Posterior cingulate gyrus (tissue), 11 donors: ENCODE data around the gene NANOGP8.
"Not testable (repeated sequence)": the region's sequence is repeated elsewhere in the genome, so short reads cannot be mapped to it uniquely, and the experiment has no call there.

Experiments
- DNase-seq, 10 donors: peaks; one replicate each; pipeline versions ENCODE4 v3.0.0 to v3.0.0-alpha.2; 2020 to 2021; ENCODE audit warnings: mixed read lengths in 3 of 10
- intact Hi-C: fragments of 100-400 bp; cut with DNase I; formaldehyde crosslinking; loops from one replicate; pipeline ENCODE4 v1.15.1; 2023

Gene NANOGP8, protein sequence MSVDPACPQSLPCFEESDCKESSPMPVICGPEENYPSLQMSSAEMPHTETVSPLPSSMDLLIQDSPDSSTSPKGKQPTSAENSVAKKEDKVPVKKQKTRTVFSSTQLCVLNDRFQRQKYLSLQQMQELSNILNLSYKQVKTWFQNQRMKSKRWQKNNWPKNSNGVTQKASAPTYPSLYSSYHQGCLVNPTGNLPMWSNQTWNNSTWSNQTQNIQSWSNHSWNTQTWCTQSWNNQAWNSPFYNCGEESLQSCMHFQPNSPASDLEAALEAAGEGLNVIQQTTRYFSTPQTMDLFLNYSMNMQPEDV

DNA sequence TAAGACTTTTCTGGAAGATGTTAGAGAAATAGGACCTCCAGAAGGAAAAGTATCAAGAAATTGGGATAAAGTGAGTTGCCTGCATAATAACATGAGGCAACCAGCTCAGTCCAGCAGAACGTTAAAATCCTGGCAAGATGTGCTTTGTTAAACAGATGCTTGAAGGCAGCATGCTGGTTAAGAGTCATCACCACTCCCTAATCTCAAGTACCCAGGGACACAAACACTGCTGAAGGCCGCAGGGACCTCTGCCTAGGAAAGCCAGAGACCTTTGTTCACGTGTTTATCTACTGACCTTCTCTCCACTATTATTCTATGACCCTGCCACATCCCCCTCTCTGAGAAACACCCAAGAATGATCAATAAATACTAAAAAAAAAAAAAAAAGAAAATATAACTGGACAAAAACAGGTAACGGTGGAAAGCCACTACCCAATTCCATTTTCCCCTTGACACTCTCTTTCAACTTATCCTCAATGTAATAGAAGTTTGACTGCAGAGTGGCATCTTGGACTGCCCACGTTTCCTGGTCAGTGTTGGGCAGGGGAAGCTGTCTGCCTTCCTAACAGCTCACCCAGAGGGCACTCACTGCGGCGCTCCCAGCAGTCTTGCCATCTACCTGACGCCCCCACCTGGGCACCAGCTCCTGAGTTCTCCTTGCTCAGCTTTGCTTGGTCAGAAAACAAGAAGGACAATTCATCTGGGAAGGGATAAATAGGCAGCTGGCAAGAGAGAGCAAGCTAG, at the start of gene NANOGP8:
Gene NANOGP8 (minus strand): TSS at position 120 of the 744 bp plus-strand sequence. CDS start 185 bp downstream, outside the sequence.
- intact Hi-C loops, DNase-seq: not testable (repeated sequence)

DNA sequence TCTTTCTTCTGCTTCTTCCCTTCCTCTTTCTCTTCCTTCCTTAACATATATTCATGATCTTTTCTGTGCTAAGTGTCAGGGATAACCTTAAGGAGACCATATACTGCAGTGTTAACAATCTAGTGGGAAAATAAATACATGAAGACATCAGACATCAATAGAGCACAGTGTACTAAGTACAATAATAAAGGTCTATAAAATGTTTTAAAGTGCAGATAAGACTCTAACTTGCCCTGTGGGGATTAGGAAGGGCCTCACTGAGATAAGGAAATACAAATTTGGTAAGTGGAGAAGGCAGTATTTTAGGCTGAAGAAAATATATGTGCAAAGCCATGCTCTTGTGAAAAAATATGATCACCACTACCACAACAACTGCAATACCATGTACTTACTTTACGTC, 49.2 kb upstream of the NANOGP8 start:
- DNase-seq: no peak
- intact Hi-C loops: no loop called here

DNA sequence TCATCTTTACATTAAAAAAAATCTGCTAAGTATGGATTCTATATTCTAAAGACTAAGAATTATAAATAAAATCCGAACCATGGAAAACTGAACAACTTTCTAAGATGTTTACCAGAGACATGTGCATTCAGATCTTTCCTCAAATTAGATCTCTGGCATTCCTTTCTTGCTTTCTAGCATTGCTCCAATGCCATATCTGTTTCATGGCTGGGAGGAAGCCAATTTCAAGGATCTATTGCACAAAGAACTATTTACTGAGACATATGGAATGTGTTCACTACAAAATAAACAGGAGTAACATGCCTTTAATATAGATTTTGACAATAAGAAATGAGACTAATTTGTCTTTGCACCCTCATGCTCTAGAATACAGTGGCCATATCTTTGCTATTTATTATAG, 45.1 kb upstream of the NANOGP8 start:
- DNase-seq: no peak
- intact Hi-C loops: no loop called here

DNA sequence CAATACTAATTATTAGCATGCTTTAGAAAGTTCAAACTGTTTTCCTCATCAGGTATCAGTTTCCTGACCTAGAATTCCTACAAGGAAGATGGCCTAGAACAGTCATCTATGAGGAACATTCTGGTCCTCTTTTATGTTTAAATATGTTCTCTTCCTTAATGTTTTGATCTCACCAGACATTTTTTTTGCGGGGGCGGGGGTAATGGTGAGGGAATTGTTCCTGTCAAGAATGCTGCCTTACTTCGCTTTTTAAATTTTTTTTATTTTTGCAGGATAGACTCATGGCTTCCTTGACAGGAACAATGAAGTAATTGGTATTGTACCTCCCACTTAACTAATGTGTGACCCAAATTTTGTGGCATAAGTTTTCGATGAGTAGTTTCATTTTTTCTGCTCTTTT, 44.3 kb upstream of the NANOGP8 start:
- no peak for DNase-seq
- intact Hi-C loops: no loop called here

DNA sequence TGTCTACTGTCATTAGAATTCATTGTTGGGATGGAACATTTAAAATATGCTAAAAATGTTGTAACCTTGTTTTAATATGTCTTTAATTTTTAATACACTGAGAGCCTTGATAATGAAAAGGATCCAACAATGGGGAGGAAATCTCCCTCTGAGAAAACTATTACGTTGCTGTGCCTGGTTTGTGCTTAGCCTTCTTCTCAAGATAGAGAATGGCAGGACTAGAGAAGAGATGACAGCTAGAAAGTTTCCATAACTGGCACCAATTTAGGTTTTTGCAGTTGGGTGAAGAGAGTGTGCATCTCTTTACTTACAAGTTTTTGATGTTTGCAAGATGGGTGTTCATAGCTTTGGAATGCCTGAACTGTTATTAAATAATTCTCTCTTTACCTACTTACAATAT, 42.6 kb upstream of the NANOGP8 start:
- intact Hi-C loops: no loop called here
- DNase-seq: no peak

DNA sequence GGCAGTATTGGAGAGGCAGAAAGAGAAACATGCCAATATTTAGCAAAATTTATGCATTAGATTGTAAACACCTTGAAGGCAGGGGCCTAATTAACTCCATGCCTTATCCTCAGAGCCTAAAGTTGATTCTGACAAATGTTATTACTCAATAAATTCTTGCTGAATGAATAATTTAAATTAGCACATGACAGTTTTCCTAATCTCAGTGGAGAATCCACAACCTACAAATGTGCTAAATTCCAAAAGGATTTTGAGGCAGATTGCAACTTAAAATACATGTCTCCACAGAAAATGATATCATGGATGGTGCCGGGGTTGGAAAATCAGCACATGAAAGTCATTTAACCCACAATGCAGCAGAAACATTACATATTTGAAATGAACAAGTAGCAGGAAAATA, 41.1 kb upstream of the NANOGP8 start:
- no peak for DNase-seq
- intact Hi-C loops: no loop called here

DNA sequence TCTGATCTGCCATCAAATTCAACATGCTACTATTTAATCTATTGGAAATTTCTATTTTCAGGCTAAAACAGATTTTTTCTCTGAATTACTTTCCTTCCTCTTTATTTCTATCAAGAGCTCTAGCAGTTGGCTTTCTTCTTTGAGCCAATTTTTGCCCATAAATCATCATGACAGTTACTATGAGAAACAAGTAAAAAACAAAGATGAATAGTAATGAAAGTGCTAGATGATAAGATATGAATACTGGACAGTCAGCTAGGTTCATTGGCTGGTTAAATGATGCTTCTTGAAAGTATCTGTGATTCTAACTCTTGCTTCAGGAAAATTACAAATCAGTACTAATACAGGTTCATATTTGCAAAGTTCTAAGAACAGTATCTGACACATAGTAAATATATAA, 38.6 kb upstream of the NANOGP8 start:
- intact Hi-C loops: no loop called here
- DNase-seq: no peak

DNA sequence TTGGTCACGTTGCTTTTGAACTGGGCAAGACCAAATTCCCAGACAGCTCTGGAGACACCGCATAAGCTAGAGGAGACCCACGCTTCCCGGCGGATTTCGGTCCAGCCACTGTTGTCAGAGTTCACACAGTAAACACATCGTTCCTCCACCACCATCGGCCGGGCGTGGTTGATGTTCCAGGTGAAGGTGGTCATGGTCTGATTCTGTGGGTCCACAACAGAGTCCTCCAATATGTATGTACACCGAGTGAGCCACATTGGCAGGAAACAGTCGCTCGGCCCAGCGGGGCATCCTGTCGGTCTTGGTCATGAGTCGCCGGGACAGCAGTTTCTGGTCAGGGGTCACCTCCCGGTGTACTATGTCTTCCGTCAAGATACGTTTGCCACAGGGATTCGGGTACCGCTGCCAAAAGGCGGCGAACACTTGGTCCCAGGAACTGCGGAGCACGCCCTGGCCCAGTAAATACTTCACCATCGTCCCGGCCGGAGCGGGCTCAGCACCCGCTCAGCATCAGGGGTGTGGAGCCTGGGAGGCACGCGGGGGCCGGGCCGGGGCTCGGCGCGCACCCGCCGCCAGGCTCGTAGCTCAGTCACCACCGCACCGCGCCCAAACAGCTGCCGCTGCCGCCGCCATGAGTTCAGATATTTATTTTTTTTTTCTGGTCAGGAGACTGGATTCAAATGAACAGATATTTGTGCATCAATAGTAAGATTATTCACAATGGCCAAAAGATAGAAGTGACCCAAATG, 36.7 kb upstream of the NANOGP8 start:
- intact Hi-C loops: no loop called here
- peak in 2 of 10 donors; percentile 72 to 81 for DNase-seq

DNA sequence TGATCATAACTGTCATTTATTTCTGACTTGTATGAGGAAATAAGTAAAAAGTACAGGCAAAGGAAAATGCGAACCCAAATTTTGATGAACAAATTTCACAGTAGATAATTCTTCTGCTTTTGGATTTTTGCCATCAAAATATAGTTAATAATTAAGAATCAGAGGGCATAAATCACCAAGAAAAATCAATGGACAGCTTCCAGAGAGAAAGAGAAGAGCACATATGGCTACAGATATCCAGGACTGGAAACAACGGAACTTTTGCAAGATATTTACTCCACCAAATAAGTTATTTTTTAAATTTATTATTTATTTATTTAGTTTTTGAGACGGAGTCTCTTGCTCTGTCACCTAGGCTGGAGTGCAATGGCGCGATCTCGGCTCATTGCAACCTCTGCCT, 35.1 kb upstream of the NANOGP8 start:
- DNase-seq: no peak
- intact Hi-C loops: no loop called here

DNA sequence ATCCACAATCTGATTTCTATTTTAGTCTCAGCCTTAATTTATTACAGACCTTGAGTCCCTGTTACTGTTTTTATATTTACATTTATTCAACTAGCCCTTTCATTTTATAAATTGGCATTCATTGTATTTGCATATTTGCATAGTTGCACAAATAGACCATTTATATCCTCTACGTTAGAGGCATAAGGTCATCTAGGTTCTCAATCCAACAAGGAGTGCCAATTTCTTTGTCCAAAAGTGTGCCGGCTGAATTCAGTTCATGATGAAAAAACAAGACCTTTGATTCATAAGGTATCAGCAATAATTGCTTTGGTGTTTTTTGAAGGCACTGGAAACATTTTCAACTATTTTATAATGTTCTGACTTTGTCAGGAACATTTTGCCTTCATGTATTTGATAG, 33.9 kb upstream of the NANOGP8 start:
- DNase-seq: no peak
- intact Hi-C loops: no loop called here

DNA sequence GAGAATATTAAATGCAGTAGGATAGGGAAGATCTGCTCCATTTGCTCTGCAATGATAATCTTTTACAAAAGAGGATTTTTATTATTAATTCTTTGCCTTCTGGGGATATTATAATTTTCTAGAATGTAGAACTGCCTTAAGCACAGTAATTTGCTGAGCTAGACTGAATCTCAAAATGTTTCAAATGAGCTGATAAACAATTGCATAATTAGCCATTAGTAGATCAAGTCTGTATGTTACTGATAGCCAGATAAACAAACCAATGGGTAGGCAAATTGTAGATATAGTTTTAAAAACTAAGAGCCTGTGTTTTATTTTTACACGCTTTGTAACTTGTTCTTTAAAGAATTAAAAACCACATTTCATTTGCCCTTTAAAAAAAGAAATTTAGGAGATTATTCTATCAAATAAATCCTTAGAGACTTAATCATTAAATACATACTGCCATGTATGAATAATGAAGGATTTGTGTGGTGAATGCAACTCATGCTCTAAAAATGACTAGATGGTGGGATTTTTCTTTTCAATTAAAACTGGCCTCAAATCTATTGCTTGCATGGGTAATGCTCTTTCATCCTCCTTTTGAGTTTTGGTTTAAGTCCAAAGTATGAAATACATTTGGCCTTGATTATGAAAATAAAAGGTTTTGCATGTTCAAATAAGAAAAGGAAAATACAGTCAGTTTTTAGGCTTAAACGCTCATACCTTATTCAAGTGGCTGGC, 32.6 kb upstream of the NANOGP8 start:
- DNase-seq: no peak
- intact Hi-C loops: no loop called here

DNA sequence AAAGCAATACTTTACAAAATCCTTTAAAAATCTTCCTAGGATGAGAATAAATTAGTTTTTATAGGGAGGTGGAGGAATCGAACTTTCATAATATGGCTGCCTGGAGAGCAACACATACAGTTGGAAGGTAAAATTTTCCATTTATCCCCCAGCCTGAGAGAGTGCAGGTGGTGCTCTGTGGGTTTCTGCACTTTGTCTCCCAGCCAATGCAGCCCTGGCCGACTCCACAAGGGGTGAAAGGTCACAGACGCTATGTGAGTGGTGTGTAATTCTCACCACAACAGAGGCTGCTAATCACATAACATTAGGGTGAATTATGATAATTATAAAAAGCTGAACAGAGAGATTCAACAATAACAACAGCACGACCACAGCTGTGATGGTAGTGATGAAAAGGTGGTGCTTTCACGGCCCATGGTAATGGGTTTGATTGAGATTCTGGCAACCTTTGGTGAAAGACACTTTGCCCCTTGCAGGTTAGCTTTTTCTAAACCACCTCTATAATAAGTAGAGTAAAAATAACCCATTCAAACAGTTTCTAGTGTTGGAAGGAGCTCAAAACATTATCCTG, 30.1 kb upstream of the NANOGP8 start:
- intact Hi-C loops: no loop called here
- no peak for DNase-seq

DNA sequence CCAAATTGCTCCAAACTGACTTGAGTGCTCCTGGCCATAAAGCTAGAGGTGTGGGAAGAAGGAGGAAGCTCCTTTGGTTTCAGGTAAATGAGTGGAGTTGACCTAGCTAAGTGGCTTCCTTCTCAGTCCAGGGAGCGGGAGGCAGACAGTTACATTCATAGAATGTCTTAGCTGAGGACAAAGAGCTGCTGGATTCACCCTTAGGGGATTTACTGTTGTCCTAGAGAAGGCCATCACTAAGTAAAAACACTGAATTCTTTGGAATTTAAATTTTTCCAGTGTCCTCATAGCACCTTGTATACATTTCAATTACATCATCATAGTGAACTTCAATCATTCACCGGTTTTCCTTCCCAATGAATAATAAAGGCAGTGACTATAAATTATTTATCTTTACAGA, 27.3 kb upstream of the NANOGP8 start:
- intact Hi-C loops: no loop called here
- DNase-seq: no peak

DNA sequence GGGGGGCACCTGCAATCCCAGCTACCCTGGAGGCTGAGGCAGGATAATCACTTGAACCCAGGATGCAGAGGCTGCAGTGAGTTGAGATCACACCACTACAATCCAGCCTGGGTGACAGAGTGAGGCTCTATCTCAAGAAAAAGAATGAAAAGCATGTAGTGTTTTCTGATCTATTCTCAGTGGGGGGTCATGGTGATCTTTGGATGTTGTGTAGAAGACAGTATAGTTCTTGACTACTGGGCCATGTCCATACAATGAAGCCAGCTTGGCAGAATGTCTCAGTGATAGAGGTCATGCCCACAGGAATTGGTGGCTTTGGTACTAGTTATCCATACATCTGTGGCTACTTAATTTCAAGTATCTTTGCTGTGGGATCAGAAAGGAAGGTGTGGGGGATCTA, 26.8 kb upstream of the NANOGP8 start:
- DNase-seq: no peak
- intact Hi-C loops: no loop called here

DNA sequence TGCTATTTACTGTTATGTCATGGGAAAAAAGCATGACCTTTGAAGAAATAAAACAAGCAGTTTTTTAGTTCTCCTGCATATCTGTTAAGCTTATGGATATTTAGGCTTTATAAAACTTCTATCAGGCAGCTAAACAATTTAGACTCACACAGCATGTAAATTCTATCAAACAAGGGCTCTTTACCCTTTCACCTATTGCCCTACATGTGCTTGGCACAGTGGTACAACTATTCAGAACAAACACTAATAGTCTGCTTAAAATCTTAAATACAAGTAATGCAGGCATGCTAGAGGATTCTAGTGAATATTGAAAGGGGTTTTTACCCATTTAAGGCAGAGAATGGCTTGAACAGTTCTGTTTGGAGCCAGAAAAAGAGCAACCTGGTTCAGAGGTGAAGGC, 23.4 kb upstream of the NANOGP8 start:
- intact Hi-C loops: no loop called here
- DNase-seq: no peak

DNA sequence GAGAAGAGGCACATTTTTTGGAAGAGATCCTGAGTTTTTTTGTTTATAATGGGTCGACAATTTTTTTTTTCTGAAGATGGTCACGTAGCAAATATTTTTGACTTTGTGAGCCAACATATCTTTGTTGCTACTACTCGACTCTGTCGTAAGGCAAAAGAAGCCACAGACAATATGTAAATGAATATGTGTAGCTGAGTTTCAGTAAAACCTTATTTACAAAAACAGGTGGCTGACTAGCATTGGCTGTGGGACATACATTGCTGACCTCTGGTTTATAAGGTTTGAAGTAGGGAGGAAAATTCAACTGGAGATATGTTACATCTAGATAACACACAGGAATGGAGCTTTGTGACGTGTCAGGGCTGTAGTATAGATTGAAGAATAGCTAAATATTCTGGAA, 22.5 kb upstream of the NANOGP8 start:
- intact Hi-C loops: no loop called here
- DNase-seq: no peak

DNA sequence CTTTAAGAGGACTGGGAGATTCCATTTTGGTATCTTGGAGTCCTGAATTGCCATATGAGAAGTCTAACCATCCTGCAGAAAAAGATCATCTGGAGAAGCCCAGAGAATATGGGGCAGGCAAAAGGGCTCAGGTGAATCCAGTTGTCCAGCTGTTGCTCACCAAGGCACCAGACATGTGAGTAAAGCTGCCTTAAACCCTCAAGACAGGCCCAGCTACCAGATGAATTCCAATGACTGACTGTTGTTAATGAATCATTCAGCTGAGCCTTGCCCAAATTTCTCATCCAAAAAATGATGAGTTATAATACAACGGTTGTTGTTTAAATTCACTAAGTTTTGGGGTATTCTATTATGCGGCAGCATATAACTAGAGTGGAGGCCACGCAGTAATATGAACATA, 22.0 kb upstream of the NANOGP8 start:
- intact Hi-C loops: no loop called here
- DNase-seq: no peak

DNA sequence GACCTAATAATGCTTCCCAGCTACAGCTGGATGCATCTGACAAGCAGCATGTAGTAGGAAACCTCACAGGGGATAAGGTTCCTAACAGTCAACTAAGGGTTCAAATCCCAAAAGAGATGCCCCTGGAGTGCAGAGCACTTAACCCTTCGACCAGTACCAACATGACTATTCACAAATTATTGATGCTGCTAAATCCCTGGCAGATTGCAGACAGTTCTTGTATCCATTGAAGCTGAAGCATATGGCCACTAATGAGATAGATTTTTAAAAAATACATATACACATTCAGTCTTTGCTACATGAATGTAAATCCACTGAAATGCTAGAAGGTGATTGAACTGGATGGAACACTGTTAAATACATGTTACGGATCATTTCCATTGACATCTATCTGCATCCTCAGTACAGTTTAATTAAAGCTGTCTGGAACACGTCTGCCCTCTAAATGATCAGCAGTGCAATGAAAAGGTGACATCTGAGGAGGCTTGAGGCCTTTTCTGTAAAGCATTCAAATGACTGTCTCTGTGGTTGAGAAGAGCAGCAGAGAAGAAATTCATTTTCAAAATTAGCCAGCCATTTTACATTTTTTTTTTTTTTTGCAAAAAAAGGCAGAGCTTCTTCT, 19.5 kb upstream of the NANOGP8 start:
- intact Hi-C loops: no loop called here
- no peak for DNase-seq

DNA sequence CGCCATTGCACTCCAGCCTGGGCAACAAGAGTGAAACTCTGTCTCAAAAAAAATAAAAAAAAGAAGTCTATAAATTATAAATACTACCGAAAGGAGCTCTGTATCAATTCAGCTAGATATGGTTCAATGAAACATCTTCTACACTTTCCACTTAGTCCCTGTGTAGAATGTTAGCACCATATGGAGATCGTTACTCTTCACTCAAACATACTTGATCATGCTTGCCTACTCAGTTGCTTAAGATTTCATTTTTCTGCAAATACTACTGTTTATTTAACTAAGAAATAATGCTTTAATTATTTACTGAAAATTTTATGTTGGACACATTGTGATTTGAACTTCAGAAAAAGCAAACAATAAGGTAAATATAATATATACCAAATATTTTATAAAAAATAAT, 17.1 kb upstream of the NANOGP8 start:
- no peak for DNase-seq
- intact Hi-C loops: no loop called here

DNA sequence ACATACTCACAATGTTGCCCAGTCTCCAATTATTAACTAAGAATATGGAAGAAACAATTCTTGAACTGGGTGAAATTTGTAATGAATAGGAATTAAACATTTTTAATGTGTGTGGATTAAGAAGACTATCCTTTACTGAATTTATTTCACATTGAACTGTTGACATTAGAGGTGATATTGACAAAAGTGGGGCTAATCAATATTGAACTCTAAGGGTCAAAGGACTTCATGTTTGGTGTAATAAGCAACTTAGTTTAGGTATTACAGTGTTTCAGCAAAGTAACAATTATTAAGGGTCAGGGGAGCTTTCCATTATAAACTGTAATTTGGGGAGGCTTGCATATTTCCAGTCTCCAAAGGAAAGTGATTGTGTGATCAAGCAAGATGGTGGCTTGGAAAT, 16.2 kb upstream of the NANOGP8 start:
- no peak for DNase-seq
- intact Hi-C loops: no loop called here
